ENCODE results near the gene DVL2.
A peak's percentile ranks its signal among the peaks of the same experiment; 100 is the strongest.

Gene DVL2

DNA sequence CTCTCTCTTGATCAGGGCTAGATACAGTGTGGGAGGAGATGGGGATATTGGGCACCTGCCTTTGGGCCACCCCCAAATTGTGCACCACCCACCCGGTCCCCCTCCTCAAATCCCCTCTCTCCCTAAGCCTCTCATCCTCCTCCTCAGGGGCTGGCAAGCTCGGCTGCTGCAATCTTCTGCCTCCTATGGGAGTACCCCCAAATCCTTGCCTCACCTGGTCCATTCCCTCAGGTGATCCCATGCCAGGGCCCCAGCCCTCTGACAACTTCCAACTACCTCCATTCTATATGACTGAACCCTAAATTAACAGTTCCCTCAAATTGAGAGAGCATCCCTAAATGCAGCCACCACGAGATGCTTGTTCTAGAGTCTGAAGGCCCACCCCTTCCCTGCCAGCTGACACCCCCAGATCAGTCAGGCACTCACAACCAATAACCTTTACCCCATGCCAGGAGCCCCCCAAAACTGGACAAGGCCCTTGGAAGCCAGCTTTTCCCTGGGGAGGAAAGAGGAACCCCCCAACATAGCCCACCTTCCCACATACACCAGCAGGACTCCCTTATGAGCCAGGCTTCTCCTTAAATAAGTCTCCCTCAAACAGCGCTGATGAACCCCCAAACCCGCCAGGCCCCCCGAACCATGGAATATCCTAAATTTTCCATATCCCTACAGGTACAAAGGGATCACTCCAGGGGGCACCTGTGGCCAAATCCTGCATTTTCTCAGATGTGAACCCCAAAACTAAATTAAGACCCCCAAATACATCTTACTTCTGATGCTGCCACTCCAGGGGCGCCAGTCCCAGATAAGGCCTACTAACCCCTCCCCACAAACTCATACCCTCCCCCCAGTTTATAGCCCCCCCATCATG is 17.8 kb downstream of the DVL2 start:
- peaks cover 33% of the 10 kb centered on the region; the same call in 1 of the 2 replicates for H3K4me1 ChIP-seq (ENCODE audit: insufficient read depth, low read length)
- WGBS: 19% methylated on average over 7 of the region's 7 CpGs
- H3K27me3 ChIP-seq (ENCODE audit: insufficient read depth, low read length): no peaks in the 10 kb centered on the region
- H3K27ac ChIP-seq (ENCODE audit: low read depth, low read length): peak overlapping the region; percentile 33; the same call in 1 of the 2 replicates
- H3K36me3 ChIP-seq (ENCODE audit: insufficient read depth, low read length): peaks cover 5% of the 10 kb centered on the region
- H3K9me3 ChIP-seq (ENCODE audit: insufficient read depth, low read depth, low read length): no peaks in the 10 kb centered on the region
- peak overlapping the region; percentile 1; the same call in 1 of the 2 replicates for H3K9ac ChIP-seq (ENCODE audit: low read depth, low read length)
- H3K4me3 ChIP-seq (ENCODE audit: low read length): peak overlapping the region; percentile 42

DNA sequence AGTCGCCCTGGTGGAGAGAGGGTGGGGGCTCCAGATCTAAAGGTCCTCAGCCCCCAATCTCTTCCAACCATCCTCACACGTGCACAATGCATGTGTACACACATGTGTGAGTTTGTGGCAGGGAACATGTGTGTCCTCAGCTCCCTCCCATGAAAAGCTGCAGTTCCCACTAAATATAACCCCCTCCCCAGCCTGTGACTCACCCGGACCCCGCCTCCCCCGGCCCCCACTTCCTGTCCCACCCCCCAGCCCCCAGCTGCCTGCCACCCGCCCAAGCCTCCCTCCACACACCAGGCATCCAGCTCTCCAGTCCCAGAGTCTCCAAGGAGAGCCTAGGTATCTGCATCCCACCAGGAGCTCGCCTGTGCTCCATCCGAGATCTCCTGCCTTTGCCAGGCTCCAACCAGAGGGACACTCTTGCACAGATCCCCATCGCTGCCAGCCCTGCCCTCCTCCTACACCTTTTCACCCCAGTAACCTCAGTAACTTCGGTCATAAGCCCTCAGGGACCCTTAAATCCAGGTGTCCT is 18.6 kb downstream of the DVL2 start:
- Histone ChIP-seq H3K36me3 (ENCODE audit: insufficient read depth, low read length) (no peaks in the 10 kb centered on the region), H3K4me3 (ENCODE audit: low read length) (peak overlapping the region; percentile 78), H3K4me1 (ENCODE audit: insufficient read depth, low read length) (peaks cover 30% of the 10 kb centered on the region), H3K27me3 (ENCODE audit: insufficient read depth, low read length) (no peaks in the 10 kb centered on the region), H3K27ac (ENCODE audit: low read depth, low read length) (peak overlapping the region; percentile 90), H3K9ac (ENCODE audit: low read depth, low read length) (peak overlapping the region; percentile 17; the same call in 1 of the 2 replicates), H3K9me3 (ENCODE audit: insufficient read depth, low read depth, low read length) (no peaks in the 10 kb centered on the region)
- 5% methylated on average over 7 of the region's 10 CpGs for WGBS

DNA sequence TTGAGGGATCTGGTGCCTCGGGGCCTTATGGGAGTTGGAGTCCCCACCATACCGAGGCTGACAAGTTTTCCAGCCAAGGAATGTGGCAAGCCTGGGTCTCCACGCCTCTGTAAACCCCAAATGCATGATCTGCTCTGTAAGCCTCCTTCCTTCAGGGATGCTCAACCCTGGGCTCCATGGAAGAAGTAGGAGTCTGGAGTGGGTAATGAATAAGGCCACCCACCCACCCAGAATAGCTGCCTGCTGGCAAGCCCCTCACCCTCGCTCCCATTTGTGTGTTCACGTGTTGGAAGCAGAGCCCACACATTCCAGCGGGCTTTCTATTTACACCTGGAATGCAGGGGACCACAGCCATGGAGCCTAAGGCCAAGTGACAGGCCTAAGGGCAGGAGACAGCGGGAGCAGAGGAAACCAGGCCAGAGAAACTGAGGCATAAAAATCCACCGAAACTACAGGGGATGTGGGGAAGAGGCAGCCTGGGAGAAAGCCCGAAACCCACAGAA is 19.1 kb downstream of the DVL2 start:
- Histone ChIP-seq H3K4me3 (ENCODE audit: low read length) (peak overlapping the region; percentile 78), H3K9me3 (ENCODE audit: insufficient read depth, low read depth, low read length) (no peaks in the 10 kb centered on the region), H3K9ac (ENCODE audit: low read depth, low read length) (peak overlapping the region; percentile 17; the same call in 1 of the 2 replicates), H3K27ac (ENCODE audit: low read depth, low read length) (peak overlapping the region; percentile 90), H3K36me3 (ENCODE audit: insufficient read depth, low read length) (no peaks in the 10 kb centered on the region), H3K27me3 (ENCODE audit: insufficient read depth, low read length) (no peaks in the 10 kb centered on the region), H3K4me1 (ENCODE audit: insufficient read depth, low read length) (peaks cover 32% of the 10 kb centered on the region)
- WGBS: 9% methylated on average over 9 of the region's 9 CpGs

DNA sequence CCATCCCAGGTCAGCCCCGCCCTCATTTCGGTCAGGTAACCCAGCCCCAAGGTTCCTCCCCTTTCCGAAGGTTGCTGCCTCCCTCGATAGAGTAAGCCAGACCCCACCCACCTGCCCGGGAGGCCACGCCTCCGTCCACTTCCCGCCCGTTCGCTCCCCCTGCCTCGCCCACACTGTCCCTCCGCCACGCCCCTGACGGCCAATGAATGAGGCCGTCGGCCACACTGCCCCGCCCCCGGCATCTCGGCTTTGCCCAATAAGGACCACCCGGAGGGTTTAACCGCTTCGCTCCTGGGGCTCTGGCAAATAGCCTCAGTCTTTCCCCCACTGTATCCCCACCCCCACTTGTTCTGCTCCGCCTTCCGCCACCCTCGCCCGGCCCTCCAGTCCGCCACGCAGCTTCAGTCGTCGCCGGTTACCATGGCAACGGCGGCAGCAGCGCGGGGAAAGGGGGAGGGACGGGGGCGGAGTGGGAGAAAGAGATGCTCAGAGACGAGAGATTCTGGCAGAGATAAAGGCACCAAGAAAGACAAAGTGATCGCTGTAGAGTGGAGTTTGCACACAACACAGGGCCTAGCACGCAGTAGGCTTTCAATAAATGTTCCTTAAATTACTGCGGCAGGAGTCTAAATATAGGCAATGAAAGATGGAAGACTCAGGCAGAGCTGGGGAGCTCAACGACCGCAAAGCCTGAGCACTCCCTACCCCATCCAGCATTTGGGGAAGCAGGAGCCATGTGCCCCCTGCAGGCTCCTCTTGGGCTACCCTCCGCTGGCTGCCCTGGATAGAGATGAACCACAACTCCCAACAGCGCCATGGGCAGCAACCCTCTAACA is 19.8 kb downstream of the DVL2 start:
- Histone ChIP-seq H3K27me3 (ENCODE audit: insufficient read depth, low read length) (no peaks in the 10 kb centered on the region), H3K36me3 (ENCODE audit: insufficient read depth, low read length) (no peaks in the 10 kb centered on the region), H3K27ac (ENCODE audit: low read depth, low read length) (peak overlapping the region; percentile 90), H3K4me1 (ENCODE audit: insufficient read depth, low read length) (peaks cover 31% of the 10 kb centered on the region), H3K9ac (ENCODE audit: low read depth, low read length) (peak overlapping the region; percentile 75), H3K9me3 (ENCODE audit: insufficient read depth, low read depth, low read length) (no peaks in the 10 kb centered on the region), H3K4me3 (ENCODE audit: low read length) (peak overlapping the region; percentile 78)
- under 1% methylated on average over 45 of the region's 45 CpGs for WGBS

DNA sequence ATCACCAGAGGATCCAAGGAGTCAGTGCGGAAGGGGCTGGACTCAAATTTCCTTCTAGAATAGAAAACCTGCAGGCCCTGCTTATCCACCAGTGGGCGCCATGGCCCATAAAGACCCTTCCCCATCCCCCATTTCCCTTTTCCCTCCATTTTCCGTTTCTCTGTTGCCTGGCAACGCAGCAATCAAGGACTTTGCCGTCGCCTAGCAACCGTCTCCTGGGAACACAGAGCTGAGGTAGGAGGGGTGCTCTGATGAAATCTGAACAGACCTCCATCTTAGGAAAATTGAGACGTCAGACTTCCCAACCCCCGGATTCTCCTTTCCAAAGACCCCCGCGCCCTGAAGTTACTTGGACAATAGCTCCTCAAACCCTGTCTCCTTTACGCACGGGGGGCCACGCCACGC is 20.4 kb downstream of the DVL2 start:
- Histone ChIP-seq H3K27me3 (ENCODE audit: insufficient read depth, low read length) (no peaks in the 10 kb centered on the region), H3K4me1 (ENCODE audit: insufficient read depth, low read length) (peaks cover 29% of the 10 kb centered on the region), H3K36me3 (ENCODE audit: insufficient read depth, low read length) (no peaks in the 10 kb centered on the region), H3K27ac (ENCODE audit: low read depth, low read length) (peak overlapping the region; percentile 82), H3K9me3 (ENCODE audit: insufficient read depth, low read depth, low read length) (no peaks in the 10 kb centered on the region), H3K9ac (ENCODE audit: low read depth, low read length) (peak overlapping the region; percentile 57), H3K4me3 (ENCODE audit: low read length) (peak overlapping the region; percentile 53)
- under 1% methylated on average over 15 of the region's 15 CpGs for WGBS

DNA sequence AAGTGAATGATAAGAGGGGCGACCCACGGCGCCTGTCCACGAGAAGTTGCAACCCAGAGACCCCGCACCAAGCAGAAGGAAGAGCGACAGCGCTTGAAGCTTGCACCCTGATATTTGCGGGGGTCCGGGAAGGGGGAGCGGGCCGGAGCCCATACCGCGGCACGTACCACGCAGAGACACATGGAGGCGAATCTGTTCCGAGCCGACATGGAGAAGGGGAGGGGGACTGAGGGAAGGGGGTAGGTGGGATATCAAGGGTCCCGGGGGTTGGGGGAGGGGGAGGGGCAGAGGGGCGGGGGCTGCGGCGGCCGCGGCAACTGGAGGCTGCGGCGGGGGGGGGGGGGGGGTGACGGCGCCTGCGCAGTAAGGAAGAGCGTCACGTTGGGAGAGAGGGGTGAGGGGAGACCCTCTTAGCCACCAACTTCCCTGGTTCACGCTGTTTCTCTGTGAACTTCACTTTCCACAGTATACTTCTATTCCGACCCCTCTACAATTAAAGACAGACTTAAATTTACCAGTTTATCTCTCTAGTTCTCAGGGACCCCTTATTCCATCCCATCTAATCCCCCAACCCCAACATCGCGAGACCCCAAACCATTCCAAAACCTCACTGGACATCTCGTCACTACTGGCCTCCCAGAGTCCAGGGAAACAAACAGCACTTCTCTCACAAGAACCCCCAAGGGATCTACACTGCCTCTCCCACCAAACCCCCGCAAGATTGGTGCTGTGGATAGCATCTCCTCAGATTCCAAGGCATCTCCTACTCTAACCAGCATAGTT is 22.6 kb downstream of the DVL2 start:
- Histone ChIP-seq H3K27me3 (ENCODE audit: insufficient read depth, low read length) (no peaks in the 10 kb centered on the region), H3K4me3 (ENCODE audit: low read length) (peak overlapping the region; percentile 70), H3K27ac (ENCODE audit: low read depth, low read length) (no peak overlapping the region), H3K4me1 (ENCODE audit: insufficient read depth, low read length) (peaks cover 36% of the 10 kb centered on the region), H3K9ac (ENCODE audit: low read depth, low read length) (peak overlapping the region; percentile 56), H3K9me3 (ENCODE audit: insufficient read depth, low read depth, low read length) (no peaks in the 10 kb centered on the region), H3K36me3 (ENCODE audit: insufficient read depth, low read length) (no peaks in the 10 kb centered on the region)
- 12% methylated on average over 24 of the region's 37 CpGs for WGBS

DNA sequence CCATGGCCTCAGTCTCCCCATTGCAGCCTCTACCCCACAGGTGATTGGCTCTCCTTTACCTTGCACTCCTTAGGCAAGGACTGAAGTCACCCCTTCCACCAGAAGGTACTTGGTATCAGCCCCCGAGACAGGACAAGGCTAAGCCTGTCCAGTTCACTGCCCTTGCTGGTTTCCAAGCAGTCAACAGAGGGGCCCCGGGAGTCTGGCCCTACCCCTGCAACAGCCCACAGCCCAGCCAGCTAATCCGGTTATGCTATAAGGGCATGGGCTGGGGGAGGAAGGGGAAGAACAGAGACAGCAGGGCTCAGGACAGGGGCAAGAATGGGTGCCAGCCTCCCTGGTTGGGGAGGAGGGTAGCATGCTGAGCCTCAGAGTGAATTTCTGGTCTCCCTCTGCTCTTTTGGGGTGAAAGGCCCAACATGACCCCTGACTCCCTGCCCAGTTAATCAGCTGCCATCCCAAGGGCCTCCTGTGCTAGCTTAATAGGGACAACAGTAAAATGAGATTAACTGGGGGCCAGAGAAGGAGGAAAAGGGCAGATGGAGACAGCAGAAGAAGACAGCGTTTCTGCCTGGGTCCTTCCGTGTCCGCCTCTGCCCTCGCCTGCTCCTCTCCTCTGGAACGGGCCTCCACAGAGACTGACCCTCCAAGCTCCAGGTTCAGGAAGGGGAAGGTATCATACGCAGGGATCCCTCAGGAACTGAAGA is 25.4 kb downstream of the DVL2 start:
- no peaks in the 10 kb centered on the region for H3K9me3 ChIP-seq (ENCODE audit: insufficient read depth, low read depth, low read length)

DNA sequence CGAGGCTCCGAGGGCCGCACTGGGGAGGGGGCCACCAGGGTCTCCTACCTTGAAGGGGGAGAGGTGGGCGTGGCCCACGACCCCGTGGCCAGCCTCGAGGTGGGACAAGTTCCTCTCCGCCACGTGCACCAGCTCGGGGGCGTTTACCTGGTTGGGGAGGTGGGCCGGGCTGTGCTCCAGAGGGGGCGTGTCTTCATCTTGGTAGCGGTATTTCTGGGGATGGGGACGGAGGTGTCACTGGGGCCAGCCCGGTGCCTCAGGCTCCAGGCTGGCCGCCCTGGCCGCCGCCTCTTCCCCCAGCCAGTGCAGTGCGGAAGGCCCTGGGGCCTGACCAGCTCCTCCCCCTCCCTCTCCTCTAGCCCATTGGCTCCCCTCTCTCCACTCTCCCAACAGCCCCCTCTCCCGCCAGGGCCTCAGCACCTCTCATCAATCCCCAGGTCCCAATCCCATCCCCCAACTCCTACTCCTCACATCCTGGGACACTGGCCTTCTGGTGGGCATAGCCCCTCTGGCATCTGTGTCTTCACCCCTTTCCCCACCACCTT is 26.2 kb downstream of the DVL2 start:
- H3K36me3 ChIP-seq (ENCODE audit: insufficient read depth, low read length): peaks cover 10% of the 10 kb centered on the region
- H3K9me3 ChIP-seq (ENCODE audit: insufficient read depth, low read depth, low read length): no peaks in the 10 kb centered on the region
- H3K27ac ChIP-seq (ENCODE audit: low read depth, low read length): peak overlapping the region; percentile 63
- WGBS: 12% methylated on average over 21 of the region's 21 CpGs
- peak overlapping the region; percentile 54 for H3K4me3 ChIP-seq (ENCODE audit: low read length)
- no peaks in the 10 kb centered on the region for H3K27me3 ChIP-seq (ENCODE audit: insufficient read depth, low read length)
- peaks cover 31% of the 10 kb centered on the region for H3K4me1 ChIP-seq (ENCODE audit: insufficient read depth, low read length)
- peak overlapping the region; percentile 53 for H3K9ac ChIP-seq (ENCODE audit: low read depth, low read length)

More for the DNA sequence above, 25.4 kb downstream of the DVL2 start:
- peak overlapping the region; percentile 63 for H3K27ac ChIP-seq (ENCODE audit: low read depth, low read length)
- no peaks in the 10 kb centered on the region for H3K27me3 ChIP-seq (ENCODE audit: insufficient read depth, low read length)
- WGBS: 88% methylated on average over 9 of the region's 9 CpGs
- peaks cover 2% of the 10 kb centered on the region for H3K36me3 ChIP-seq (ENCODE audit: insufficient read depth, low read length)
- H3K9ac ChIP-seq (ENCODE audit: low read depth, low read length): 0 out of 2 replicates have a peak overlapping the region, but pooled peaks have one; percentile 17
- peaks cover 36% of the 10 kb centered on the region for H3K4me1 ChIP-seq (ENCODE audit: insufficient read depth, low read length)
- peak overlapping the region; percentile 54 for H3K4me3 ChIP-seq (ENCODE audit: low read length)

DNA sequence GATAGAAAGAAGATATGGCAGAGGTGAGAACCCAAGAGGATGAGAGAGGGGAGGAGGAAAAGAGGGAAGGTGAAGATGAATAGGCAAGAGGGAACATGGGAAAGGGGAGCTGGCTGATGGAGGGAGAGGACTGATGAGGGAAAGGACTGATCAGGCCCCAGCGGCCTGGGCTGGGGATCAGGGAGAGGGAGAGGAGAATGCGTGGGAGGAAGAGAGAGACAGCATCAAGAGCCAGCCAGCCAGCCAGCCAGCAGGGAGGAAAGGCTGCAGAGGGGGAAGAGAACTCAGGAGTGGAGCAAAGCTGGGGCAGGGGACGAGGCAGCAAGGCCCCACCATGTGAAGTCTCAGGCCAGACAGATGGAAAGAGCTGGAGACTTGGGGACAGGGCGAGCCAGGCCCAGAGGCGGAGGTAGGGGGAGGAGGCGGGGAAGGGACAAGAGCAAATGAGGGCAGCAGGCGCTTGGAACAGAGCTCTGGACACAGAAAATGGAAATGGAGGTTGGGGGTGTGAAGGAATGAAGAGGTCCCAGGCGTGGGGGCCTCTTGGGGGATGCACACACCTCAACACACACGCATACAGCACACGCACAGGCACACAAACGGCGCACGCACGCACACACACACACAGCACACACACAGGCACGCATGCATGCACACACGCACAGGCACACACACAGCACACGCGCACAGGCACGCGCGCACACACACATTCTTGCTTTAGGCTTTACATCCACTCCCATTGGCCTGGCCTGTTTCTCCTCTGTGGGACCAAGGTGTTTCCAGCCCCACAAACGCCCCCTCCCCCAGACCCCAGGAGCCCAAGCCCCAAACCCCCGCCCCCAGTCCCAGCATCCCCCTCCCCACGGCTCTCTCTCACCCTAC is 27.0 kb downstream of the DVL2 start:
- Histone ChIP-seq H3K4me1 (ENCODE audit: insufficient read depth, low read length) (peaks cover 31% of the 10 kb centered on the region), H3K27me3 (ENCODE audit: insufficient read depth, low read length) (no peaks in the 10 kb centered on the region), H3K9ac (ENCODE audit: low read depth, low read length) (no peak overlapping the region), H3K9me3 (ENCODE audit: insufficient read depth, low read depth, low read length) (no peaks in the 10 kb centered on the region), H3K36me3 (ENCODE audit: insufficient read depth, low read length) (peaks cover 17% of the 10 kb centered on the region), H3K27ac (ENCODE audit: low read depth, low read length) (no peak overlapping the region; the same call in 1 of the 2 replicates), H3K4me3 (ENCODE audit: low read length) (peak overlapping the region; percentile 54)
- WGBS: 78% methylated on average over 22 of the region's 24 CpGs
